NB4 (cell line): ENCODE data around the gene TPSD1.

Source experiments
- MYC ChIP-seq: IDR thresholded peaks from 2 replicates; pipeline ENCODE4 v1.6.1; 2011; ENCODE audit warnings: low read depth, low read length
- TF ChIP-seq, protein P1 (sequence below): IDR thresholded peaks from one replicate; pipeline ENCODE4 v1.5.1; 2012; ENCODE audit warnings: low read depth, low read length

DNA sequence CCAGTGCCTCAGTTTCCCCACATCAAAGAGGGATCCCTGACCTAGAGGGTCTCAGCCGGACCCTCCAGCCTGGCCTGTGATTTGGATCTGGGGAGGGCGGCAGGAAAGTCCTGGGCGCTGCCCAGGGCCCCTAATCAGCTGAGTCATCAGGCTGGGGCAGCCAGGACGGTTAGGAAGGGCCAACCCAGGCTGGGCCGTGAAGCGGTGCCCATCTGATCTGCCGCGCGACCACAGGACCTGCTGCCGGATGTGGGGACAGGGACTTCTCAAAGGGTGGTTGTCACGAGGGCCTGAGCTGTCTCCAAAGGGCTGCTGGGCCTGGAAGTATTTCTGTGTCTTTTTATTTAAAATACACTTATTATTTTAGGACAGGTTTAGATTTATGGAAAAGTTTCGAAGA, 11.0 kb upstream of the TPSD1 start:
- TF ChIP-seq, protein P1, sequence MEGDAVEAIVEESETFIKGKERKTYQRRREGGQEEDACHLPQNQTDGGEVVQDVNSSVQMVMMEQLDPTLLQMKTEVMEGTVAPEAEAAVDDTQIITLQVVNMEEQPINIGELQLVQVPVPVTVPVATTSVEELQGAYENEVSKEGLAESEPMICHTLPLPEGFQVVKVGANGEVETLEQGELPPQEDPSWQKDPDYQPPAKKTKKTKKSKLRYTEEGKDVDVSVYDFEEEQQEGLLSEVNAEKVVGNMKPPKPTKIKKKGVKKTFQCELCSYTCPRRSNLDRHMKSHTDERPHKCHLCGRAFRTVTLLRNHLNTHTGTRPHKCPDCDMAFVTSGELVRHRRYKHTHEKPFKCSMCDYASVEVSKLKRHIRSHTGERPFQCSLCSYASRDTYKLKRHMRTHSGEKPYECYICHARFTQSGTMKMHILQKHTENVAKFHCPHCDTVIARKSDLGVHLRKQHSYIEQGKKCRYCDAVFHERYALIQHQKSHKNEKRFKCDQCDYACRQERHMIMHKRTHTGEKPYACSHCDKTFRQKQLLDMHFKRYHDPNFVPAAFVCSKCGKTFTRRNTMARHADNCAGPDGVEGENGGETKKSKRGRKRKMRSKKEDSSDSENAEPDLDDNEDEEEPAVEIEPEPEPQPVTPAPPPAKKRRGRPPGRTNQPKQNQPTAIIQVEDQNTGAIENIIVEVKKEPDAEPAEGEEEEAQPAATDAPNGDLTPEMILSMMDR, result no peak
- no peak; the same call in 1 of the 2 replicates for TF ChIP-seq MYC
